Loucy (cell line): Measurements from ENCODE around the gene CPOX.
"Not testable (repeated sequence)": the region's sequence is repeated elsewhere in the genome, so short reads cannot be mapped to it uniquely, and the experiment has no call there.

ENCODE experiments used
- H2AFZ ChIP-seq: fragments of 200-600 bp; sonication (generic); 2 replicates; pipeline ENCODE4 v1.6.0; 2016; ENCODE audit warnings: antibody characterized with exemption, mild to moderate bottlenecking, low read length, moderate library complexity
- H3F3A ChIP-seq: fragments of 200-600 bp; 2 replicates; pipeline ENCODE4 v1.6.0; 2016; ENCODE audit warnings: antibody characterized with exemption, low read depth, mild to moderate bottlenecking
- H3K27me3 ChIP-seq: fragments of 200-600 bp; sonication (generic); 2 replicates; pipeline ENCODE4 v1.6.1; 2014; ENCODE audit warnings: low read length, mild to moderate bottlenecking; ENCODE audit not compliant: insufficient read depth, poor library complexity, severe bottlenecking
- H3K36me3 ChIP-seq: fragments of 200-600 bp; sonication (generic); 2 replicates; pipeline ENCODE4 v1.6.1; 2016; ENCODE audit warnings: low read length; ENCODE audit not compliant: insufficient read depth
- H3K4me1 ChIP-seq: fragments of 200-600 bp; sonication (generic); 2 replicates; pipeline ENCODE4 v1.5.1; 2014; ENCODE audit warnings: low read length, mild to moderate bottlenecking; ENCODE audit not compliant: insufficient read depth, poor library complexity, severe bottlenecking
- H3K4me2 ChIP-seq: fragments of 200-600 bp; sonication (generic); 2 replicates; pipeline ENCODE4 v1.6.0; 2014; ENCODE audit warnings: antibody characterized with exemption, low read length, low read depth, mild to moderate bottlenecking; ENCODE audit not compliant: poor library complexity, severe bottlenecking
- H3K4me3 ChIP-seq: fragments of 200-600 bp; sonication (generic); 2 replicates; pipeline ENCODE4 v1.5.1; 2014; ENCODE audit warnings: low read length, mild to moderate bottlenecking, mixed read lengths; ENCODE audit not compliant: poor library complexity, severe bottlenecking
- H3K79me2 ChIP-seq: fragments of 200-600 bp; sonication (generic); 2 replicates; pipeline ENCODE4 v1.6.1; 2014; ENCODE audit warnings: low read length; ENCODE audit not compliant: insufficient read depth
- H3K9ac ChIP-seq: fragments of 200-600 bp; sonication (generic); 2 replicates; pipeline ENCODE4 v1.6.0; 2014; ENCODE audit warnings: mild to moderate bottlenecking, low read depth, low read length, moderate library complexity; ENCODE audit not compliant: poor library complexity, severe bottlenecking
- H3K9me2 ChIP-seq: fragments of 200-600 bp; sonication (generic); replicated peaks from 2 replicates; pipeline ENCODE4 v1.6.1; 2016; ENCODE audit warnings: low read depth, low read length, mixed read lengths
- H3K9me3 ChIP-seq: fragments of 200-600 bp; sonication (generic); 2 replicates; pipeline ENCODE4 v1.6.1; 2014; ENCODE audit warnings: mild to moderate bottlenecking, antibody characterized with exemption, low read length, low read depth; ENCODE audit not compliant: insufficient read depth
- H4K20me1 ChIP-seq: fragments of 200-600 bp; sonication (generic); 2 replicates; pipeline ENCODE4 v1.6.0; 2014; ENCODE audit warnings: antibody characterized with exemption, low read length, mild to moderate bottlenecking; ENCODE audit not compliant: insufficient read depth, poor library complexity, severe bottlenecking
- EZH2phosphoT487 ChIP-seq: fragments of 200-600 bp; IDR thresholded peaks from 2 replicates; pipeline ENCODE4 v1.6.1; 2018; ENCODE audit warnings: antibody characterized with exemption, mild to moderate bottlenecking, moderate library complexity, borderline replicate concordance
- TF ChIP-seq, protein P1 (sequence below): fragments of 200-600 bp; sonication (generic); conservative IDR thresholded peaks from 2 replicates; pipeline ENCODE4 v1.5.1; 2014; ENCODE audit warnings: mild to moderate bottlenecking, antibody characterized with exemption, low read length

Gene CPOX

GRCh38 chr3:98593046-98593936 lies at the start of gene CPOX:
TSS of gene CPOX (minus strand) at chr3:98593611. CDS start at chr3:98593504, 107 bp downstream.
- peak within 1 kb of the TSS; percentile 79 for H3K9ac ChIP-seq
- H3K9me3 ChIP-seq = no peaks in the 10 kb centered on the region
- peak within 1 kb of the TSS; percentile 99 for H2AFZ ChIP-seq
- H3K79me2 ChIP-seq = peaks cover 20% of the 10 kb centered on the region
- no peaks in the 10 kb centered on the region for H3F3A ChIP-seq
- H3K36me3 ChIP-seq = 0 out of 2 replicates have a peak, but pooled peaks cover 3% of the 10 kb centered on the region
- peaks cover 21% of the 10 kb centered on the region for H4K20me1 ChIP-seq
- H3K27me3 ChIP-seq = no peaks in the 10 kb centered on the region
- TF ChIP-seq, protein P1, sequence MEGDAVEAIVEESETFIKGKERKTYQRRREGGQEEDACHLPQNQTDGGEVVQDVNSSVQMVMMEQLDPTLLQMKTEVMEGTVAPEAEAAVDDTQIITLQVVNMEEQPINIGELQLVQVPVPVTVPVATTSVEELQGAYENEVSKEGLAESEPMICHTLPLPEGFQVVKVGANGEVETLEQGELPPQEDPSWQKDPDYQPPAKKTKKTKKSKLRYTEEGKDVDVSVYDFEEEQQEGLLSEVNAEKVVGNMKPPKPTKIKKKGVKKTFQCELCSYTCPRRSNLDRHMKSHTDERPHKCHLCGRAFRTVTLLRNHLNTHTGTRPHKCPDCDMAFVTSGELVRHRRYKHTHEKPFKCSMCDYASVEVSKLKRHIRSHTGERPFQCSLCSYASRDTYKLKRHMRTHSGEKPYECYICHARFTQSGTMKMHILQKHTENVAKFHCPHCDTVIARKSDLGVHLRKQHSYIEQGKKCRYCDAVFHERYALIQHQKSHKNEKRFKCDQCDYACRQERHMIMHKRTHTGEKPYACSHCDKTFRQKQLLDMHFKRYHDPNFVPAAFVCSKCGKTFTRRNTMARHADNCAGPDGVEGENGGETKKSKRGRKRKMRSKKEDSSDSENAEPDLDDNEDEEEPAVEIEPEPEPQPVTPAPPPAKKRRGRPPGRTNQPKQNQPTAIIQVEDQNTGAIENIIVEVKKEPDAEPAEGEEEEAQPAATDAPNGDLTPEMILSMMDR = no peak
- TF ChIP-seq EZH2phosphoT487 = no peak
- H3K9me2 ChIP-seq = no peaks in the 10 kb centered on the region
- peak within 1 kb of the TSS; percentile 94 for H3K4me2 ChIP-seq
- H3K4me3 ChIP-seq = peak within 1 kb of the TSS; percentile 79
- peaks cover 10% of the 10 kb centered on the region for H3K4me1 ChIP-seq

DNA sequence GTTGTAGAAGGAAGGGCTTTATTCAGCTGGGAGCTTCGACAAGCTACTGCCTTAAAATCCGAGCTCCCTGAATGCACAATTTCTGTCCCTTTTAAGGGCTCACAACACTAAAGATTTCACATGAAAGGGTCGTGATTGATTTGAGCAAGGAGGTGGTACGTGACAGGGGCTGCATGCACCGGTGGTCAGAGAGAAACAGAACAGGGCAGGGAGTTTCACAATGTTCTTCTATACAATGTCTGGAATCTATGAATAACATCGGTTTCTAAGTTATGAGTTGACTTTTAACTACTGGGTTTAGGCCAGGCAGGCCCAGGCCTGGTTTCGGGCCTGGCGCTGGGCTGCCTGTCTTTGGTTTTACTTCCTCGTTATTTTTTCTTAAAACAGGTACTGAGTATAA lies 49.4 kb upstream of the CPOX start:
- H3F3A ChIP-seq, H3K4me3 ChIP-seq, H3K36me3 ChIP-seq, H2AFZ ChIP-seq, H3K9ac ChIP-seq, H3K27me3 ChIP-seq, H4K20me1 ChIP-seq, H3K4me2 ChIP-seq, H3K9me2 ChIP-seq, H3K79me2 ChIP-seq, H3K9me3 ChIP-seq, H3K4me1 ChIP-seq: not testable (repeated sequence)

GRCh38 chr3:98641756-98642155 lies 48.3 kb upstream of the CPOX start:
- H3K9me2 ChIP-seq, H3K4me2 ChIP-seq, H3K9me3 ChIP-seq, H3K79me2 ChIP-seq, H2AFZ ChIP-seq, H3K4me3 ChIP-seq, H3K27me3 ChIP-seq, H3K9ac ChIP-seq, H3F3A ChIP-seq, H4K20me1 ChIP-seq, H3K36me3 ChIP-seq, H3K4me1 ChIP-seq: not testable (repeated sequence)

DNA sequence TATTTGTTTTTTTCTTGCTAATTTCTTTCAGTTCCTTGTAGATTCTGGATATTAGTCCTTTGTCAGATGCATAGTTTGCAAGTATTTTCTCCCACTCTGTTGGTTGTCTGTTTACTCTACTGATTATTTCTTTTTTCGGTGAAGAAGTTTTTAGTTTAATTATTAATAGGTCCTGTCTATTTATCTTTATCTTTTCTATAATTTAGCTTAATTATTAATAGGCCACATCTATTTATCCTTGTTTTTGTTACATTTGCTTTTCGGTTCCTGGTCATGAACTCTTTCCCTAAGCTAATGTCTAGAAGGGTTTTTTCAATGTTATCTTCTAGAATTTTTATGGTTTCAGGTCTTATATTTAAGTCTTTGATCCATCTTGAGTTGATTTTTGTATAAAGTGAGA lies 45.1 kb upstream of the CPOX start:
- not testable (repeated sequence) for H4K20me1 ChIP-seq, H3F3A ChIP-seq, H3K4me2 ChIP-seq, H3K4me1 ChIP-seq, H3K9me2 ChIP-seq, H3K79me2 ChIP-seq, H3K4me3 ChIP-seq, H2AFZ ChIP-seq, H3K27me3 ChIP-seq, H3K36me3 ChIP-seq, H3K9me3 ChIP-seq, H3K9ac ChIP-seq
